GM18511 (cell line): ENCODE results near the gene CDC42BPB.
"Not testable (repeated sequence)": the region's sequence is repeated elsewhere in the genome, so short reads cannot be mapped to it uniquely, and the experiment has no call there.

ENCODE experiments used
- ATAC-seq: cut with Tn5 transposase; IDR thresholded peaks from one replicate; pipeline ENCODE4 v1.9.1; 2021; ENCODE audit warnings: mild to moderate bottlenecking, moderate library complexity; ENCODE audit not compliant: unreplicated experiment

CDC42BPB gene

DNA sequence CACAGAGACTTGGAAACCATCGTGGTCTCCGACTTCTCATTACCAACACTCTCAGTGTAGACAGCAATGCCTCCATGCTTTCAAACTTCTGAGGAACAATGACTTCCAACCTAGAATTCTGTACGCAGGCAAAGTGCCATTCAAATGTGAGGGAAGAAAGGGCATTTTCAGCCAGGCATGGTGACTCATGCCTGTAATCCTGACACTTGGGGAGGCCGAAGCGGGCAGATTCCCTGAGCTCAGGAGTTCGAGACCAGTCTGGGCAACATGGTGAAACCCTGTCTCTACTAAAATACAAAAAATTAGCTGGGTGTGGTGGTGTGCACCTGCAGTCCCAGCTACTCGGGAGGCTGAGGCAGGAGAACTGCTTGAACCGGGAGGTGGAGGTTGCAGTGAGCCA is 9.9 kb downstream of the CDC42BPB start:
- ATAC-seq, result not testable (repeated sequence)

DNA sequence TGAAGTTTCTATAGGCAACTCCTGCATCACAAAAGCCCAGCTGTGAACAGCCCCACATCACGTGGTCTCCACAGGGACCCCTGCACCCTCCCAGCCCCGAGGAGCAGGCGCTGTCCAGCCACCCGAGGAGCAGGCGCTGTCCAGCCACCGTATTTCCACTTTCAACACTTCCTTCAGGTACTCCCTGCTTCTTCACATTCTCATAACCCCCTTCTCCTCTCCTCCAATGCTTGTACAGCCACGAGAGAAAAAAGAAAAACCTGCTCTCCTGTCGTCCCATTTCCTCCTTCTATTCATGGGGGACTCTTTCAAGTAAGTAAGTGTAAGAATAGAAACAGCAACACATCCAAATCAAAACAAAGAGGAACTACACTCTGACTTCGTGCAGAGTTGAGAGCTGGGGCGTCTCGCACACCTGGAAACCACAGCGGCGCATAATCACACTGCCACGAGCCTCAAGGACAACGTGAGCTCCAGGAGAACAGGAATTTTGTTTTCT is 11.9 kb downstream of the CDC42BPB start:
- ATAC-seq, result no peak

DNA sequence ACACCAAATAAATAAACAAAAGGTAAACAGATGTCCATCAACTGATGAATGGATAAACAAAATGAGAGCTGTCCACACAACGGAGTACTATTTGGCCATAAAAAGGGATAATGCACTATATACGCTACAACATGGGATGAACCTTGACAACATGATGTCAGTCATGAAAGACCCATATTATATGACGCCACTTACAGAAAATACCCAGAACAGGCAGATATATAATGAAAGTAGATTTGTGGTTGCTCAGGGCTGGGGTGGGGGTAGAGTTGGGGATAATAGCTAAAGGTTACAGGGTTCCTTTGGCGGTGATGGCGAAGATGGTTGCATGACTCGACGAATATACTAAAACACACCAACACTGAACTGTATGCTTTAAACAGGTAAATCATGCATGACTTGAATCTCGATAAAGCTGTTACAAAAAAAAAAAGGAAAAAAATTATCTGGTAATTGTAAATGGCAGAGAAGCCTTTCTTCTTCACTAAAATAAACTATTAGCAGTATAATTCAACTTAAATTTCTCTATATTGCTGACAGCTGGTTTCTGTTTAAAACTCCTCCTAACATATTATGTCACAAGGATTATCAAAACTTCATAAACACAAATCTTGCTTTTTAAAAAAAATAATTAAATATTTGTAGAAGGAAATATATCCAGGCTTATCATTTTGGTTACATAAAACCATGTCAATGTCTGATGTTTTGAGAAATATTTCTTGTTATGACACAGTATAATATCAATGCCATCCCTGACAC is 13.9 kb downstream of the CDC42BPB start:
- ATAC-seq, result no peak

DNA sequence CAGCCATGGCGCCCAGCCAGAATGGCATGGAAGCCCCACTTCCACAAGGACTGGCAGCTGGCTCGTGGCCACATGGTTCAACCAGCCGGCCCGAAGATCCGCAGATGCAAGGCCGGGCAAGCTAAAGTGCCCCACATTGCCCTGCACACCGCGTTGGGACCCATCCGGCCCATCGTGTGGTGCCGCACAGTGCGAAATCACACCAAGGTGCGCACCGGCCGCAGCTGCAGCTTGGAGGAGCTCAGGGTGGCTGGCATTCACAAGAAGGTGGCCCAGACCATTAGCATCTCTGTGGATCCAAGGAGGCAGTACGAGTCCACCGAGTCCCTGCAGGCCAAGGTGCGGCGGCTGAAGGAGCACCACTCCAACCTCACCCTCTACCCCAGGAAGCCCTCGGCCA is 15.9 kb downstream of the CDC42BPB start:
- ATAC-seq, result no peak

DNA sequence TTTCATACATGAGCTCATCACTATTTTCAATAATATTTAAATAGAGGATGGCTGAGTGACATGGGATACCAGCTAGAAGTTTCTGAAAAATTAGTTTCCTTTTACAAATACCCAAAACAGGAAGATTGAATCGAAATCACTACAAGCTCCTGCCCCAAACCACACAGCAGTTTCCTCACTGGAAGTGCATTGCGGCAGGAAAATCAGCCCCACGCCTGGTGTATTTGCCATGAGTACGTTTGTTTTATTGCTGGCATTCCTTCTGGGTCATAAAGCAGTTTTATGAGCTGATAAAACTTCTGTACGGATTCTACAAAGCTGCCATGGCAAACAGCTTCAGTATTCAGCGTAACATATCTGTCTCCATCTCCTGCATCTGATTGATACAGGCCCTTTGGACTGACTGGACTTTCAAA is 23.7 kb downstream of the CDC42BPB start:
- no peak for ATAC-seq

DNA sequence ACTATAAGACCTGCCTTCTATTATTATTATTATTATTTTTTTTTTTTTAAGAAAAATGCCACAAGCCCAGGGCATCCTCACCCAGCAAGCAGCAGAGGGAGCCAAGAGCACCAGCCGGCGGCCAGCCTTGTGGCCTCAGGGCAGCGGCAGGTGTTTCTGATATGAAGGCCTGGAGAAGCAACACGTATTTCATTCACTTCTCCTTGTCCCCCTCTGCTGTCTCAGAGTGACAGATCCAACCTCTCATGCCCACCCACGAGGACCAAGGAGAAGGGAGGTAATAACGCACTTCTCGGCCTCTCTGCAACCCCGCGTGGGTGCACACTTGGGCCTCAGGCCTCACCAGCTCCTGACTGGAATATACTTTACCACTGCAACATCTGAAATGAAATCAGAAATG is 25.4 kb downstream of the CDC42BPB start:
- no peak for ATAC-seq

DNA sequence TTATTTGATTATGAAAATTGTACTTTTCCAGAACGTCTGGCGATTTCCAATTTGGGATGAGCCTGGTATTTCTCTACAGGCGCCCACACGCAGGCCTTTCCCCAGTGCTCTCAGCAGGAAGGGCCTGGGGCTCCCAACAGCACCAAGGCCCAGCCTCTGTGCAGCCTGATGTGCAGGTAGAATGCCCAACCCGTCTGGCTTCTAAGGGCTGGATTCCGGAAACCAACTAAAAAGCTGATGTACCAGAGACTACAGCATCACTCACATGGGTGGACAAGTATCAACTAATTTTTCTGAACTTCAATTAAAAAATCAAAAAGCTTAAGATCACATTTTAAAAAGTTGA is 25.8 kb downstream of the CDC42BPB start:
- ATAC-seq, result no peak

DNA sequence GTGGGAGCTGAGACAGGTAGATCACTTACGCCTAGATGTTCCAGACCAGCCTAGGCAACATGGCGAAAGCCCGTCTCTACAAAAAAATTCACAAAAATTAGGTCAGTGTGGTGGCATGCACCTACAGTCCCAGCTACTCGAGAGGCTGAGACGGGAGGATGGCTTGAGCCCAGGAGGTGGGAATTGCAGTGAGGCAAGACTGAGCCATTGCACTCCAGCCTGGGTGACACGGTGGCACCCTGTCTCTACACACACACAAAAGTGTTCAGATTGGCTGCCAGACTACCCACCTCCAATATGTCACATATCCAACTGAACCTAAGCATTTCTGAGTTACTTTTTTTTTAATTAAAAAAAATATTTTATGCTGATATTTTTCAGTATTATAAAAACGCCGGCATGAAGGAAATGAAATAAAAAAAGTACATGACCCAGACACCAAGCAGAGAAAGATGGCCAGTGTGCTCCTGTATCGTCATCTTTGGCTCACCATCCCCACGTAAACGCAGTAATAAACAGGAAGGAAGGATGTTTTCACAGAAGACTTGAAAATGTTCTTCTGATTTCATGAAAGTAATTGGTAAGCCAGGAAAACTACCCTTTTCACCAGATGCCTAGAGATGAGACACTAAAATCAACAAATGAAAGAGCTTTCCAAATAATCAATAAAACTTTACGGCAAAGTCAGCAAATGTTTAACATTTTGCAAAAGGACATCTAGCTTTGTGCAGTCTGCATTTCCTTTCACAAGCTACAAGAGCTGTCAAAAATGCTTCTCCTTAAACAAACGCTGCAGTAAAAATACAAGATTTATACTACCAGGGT is 26.4 kb downstream of the CDC42BPB start:
- no peak for ATAC-seq

DNA sequence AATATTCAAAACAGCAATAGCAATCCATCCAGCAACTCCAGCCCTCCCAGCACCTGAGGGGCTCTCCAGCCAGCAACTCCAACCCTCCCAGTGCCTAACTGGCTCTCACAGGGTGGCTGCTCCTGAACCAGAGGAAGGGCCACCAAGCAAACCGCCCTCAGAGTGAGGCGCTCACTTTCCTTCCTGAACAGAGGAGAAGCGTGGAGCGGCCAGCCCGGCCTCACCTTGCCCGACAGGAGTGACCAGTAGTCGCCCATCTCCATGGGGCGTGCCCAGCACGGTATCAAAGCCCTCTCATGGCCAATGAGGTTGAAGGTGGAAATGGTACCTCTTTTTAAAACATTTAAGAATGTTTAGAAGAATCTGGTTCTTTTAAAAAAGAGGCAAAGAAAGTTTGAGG is 27.4 kb downstream of the CDC42BPB start:
- no peak for ATAC-seq

DNA sequence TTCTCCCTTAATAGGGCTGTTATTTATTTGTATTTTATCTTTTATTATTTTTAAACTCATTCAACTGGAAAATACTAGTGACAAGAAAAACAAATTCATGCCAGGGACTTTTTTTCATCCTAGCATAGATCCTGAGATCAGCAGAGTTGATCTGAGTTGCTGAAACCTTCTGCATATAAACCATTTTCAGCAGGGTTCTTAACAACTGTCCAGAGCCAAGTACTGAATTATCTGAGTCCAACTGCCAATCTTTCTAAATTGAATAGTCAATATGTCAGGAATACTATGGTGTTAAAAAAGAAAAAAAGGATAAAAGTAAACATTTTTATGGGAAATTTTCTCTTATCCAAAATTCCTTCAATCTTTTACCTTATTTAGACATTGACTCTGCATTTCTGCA is 28.6 kb downstream of the CDC42BPB start:
- ATAC-seq, result no peak

DNA sequence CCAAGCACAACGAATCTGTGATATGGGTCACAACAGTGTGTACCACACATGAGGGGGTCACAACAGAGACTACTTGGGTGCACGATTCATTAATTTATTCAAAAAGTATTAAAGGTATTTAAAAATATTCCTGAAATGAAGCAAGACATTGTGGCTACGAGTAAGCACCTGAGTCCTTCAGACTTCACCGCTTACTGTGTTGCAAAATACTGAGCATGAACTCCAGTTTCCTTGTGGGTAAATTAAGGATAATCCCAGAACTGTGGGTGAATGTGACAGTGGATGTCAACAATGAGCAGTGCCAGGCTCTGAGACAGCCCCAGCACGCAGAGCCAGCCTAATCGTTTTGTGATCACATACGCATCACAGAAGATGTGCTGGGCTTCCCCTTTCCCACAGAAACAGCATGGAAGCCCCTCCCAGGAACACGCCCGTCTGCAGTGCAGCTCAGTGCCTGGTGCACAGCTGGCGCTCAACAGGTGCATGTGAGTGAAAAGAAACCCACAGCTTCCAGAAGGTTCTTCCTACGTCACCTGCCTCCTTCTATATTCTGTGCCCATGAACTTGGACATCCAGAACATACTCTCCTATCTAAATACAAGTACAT is 29.1 kb downstream of the CDC42BPB start:
- no peak for ATAC-seq

DNA sequence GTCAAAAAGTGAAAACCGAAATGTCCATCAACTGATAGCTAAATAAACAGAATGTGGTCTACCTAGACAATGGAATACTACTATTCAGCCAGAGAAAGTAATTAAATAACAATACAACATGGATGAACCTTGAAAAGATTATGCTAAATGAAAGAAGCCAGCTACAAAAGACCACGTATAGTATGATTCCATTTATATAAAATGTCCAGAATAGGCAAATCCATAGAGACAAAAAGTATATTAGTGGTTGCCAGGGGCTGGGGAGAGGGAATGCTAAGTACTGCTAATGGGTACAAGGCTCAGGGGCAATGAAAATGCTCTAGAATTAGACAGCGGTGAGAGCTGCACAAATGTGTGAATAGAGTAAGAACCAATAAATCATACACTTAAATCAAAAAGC is 29.9 kb downstream of the CDC42BPB start:
- ATAC-seq, result no peak

DNA sequence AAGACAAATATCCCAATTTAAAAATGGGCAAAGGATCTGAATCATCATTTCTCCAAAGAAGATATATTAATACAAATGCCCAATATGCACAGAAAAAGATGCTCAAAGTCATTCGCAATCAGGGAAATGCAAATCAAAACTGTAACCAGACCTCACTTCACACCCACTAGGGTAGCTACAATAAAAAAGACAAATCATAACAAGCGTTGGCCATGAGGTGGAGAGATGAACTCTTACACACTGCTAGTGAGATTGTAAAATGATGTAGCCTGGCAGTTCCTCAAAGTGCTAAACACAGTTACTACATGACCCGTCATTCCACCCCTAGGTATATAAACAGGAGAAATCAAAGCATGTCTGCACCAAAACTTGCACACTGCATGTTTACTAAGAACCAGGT is 30.4 kb downstream of the CDC42BPB start:
- ATAC-seq, result no peak

DNA sequence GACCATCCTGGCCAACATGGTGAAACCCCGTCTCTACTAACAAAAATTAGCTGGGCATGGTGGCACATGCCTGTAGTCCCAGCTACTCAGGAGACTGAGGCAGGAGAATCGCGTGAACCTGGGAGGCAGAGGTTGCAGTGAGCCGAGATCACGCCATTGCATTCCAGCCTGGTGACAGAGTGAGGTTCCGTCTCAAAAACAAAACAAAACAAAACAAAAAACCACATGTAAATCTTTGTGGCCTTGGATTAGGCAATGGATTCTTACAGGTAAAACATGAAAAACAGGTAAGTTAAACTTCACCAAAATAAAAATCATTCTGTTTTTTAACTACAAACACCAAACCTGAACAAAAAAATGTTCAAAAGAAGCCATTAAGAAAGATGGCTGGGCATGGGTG is 31.2 kb downstream of the CDC42BPB start:
- not testable (repeated sequence) for ATAC-seq

DNA sequence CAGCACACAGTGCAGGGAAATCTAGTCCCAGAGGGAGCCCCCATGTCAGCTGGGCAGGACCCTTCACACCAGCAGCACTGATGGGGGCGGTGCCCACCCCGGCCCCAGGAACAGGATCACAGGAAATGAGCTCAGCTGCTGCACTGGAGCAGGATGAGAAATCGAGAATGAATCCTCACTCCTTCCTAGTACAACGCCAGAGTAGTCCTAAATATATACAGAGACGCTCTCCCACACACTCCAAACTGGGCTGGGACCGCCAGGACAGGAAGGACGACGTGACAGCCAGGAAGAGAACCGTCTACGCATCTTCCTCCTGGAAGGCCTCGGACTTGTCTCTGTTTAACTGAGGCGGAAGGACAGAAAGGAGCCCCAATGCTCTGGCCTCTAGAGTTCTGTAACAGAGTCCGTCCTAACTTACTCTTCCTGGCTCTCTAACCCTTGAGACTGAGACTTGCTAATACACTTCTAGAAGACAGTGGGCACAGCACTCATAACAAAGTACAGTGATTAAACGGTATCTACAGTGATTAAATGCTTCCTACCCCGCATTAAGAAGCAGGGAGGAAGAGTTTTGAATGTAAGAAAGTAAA is 33.4 kb downstream of the CDC42BPB start:
- no peak for ATAC-seq

DNA sequence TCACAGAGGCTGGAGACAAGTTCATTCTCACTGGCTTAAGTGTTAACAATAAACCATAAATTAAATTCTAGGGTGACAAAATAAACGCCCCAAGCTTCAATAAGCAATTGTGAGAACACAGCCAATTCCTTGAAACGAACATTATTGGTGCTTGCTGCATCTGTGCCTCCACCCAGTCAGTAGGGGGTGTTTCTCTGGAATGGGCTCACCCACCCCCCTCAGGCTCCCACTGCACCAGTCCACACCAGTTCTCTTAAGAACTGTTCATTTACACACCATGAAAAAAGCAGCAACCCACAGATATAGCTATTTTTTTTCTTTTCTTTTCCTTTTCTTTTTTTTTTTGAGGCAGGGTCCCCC is 34.7 kb downstream of the CDC42BPB start:
- ATAC-seq, result no peak

DNA sequence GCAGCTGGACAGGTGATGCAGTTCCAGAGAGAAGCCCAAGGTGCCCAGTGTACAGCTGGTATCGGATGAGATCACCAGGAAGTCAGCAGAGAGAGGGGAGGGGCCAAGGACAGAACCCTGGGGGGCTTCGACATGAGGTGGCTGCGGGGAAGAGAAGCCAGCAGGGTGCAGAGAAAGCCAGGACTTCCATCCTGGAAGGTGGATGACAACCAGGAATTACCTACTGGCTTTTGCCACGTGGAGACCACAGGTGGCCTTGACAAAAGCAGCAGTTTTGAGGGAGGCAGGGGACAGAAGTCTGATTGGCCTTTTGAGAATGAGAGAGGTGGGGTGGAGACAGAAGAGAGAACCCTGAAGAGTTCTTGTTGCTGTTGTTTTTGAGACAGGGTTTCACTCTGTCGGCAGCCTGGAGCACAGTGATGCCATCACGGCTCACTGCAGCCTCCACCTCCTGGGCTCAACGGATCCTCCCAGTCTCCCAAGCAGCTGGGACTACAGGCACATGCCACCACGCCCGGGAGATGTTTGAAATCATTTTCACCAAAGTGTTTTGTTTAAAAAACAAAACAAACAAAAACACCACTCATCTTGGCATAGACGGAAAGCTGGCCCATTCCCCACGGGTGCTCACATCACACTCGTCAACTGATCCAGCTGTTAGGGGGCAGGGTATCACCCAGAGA is 35.2 kb downstream of the CDC42BPB start:
- ATAC-seq, result no peak

DNA sequence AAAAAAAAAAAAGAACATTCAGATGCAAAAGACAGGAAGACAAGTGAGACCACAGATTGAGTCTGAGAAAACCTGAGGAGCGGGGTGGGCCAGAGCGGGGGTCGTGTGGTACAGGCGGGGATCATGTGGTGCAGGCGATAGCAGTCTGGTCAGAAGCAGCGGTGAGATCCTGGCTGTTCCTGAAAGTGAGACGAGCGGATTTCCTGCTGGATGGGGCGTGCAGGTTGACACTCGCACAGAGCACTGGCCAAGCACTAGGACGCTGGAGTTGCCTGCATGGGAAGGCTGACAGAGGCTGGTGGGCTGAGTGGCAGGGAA is 35.7 kb downstream of the CDC42BPB start:
- no peak for ATAC-seq

DNA sequence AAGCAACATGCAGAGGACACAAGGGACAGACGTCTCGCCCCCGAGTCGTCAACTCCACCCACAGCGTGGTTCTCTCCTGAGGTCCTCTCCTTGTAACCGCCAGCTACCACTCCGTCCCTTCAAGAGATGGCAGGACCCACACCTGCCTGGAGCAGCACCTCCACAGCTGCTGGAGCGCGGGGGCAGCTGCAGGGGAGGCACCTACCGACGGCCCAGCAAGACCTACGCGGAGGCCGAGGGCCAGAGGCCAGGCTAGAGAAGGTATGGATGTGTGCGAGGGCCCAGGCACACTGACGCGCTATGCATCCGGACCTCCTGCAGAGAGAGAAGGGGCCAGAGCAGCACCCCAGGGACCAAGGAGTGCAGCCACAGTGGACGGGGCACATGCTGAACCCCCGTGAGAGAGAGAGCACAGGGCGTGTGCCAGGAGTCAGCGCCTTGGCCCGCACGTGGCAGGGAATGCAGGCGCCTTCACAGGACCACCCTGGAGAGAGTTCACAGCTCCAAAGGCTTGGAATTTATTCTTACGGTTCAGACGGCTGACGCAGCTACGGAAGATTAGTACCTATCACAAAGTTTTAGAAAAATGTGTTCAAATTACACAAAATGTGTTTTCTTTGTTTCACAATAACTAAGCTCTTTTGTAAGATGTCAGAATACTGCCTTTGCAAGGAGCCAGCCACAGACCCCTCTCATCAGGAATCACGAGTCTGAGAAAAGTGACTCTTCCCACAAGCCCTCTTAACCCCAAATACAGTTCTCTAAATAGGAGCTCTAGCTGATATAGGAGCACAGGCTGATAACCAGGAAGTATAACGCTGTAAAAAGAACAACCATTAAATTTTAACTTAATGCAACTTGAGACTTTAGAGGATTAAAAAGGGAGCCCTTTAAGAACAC is 36.8 kb downstream of the CDC42BPB start:
- ATAC-seq, result no peak

DNA sequence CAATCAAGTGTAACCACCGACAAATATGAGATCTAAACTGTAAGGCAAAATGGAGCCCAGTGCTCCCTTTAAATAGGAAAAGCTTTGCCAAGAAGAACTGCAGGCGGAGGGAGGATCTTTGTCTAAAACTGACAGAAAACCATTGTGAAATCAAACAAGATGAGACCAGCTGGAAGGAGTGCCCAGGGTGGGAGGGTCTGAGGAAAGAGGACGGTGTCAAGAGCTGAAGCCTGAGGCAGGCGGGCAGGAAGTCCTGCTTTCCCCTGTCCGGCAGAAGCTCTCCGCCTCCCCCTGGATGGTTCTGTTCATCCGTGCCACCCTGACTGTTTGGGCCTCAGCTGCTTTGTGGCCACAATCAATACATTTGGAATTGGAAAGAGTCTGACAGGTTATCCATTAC is 37.5 kb downstream of the CDC42BPB start:
- ATAC-seq, result no peak
